HepG2 (cell line): ENCODE results near the gene SLC13A3. TPM values are rescaled to one million over a fixed set of nuclear protein-coding genes. Genes with fewer than 3 reads are reported as not detected.
A peak's percentile ranks its signal among the peaks of the same experiment; 100 is the strongest.

Experiments used
- CENPT ChIP-seq: sonication (generic); formaldehyde crosslinking; IDR thresholded peaks from 2 replicates; pipeline ENCODE4 v1.8.0; 2022; ENCODE audit warnings: low read depth, mild to moderate bottlenecking, moderate library complexity, missing genetic modification reagents
- NFIB ChIP-seq: sonication (generic); formaldehyde crosslinking; IDR thresholded peaks from 2 replicates; pipeline ENCODE4 v1.9.0; 2021; ENCODE audit warnings: missing genetic modification reagents, mild to moderate bottlenecking, borderline replicate concordance
- NFYB ChIP-seq: sonication (generic); formaldehyde crosslinking; IDR thresholded peaks from 2 replicates; pipeline ENCODE4 v1.4.0; 2020; ENCODE audit warnings: missing genetic modification reagents
- SIN3A ChIP-seq: IDR thresholded peaks from 2 replicates; pipeline ENCODE4 v1.6.1; 2011; ENCODE audit warnings: low read depth, mild to moderate bottlenecking, control low read depth, low read length, borderline replicate concordance
- SMC3 ChIP-seq: IDR thresholded peaks from 2 replicates; pipeline ENCODE4 v1.6.1; 2011; ENCODE audit warnings: low read length, improper control_type of control experiment
- THAP11 ChIP-seq: IDR thresholded peaks from 2 replicates; pipeline ENCODE4 v1.6.1; 2016; ENCODE audit warnings: missing biosample characterization, missing genetic modification reagents
- ZBTB3 ChIP-seq: sonication (generic); formaldehyde crosslinking; IDR thresholded peaks from 2 replicates; pipeline ENCODE4 v1.4.0; 2020; ENCODE audit warnings: low read depth, mild to moderate bottlenecking, moderate library complexity, missing genetic modification reagents, borderline replicate concordance
- ZBTB49 ChIP-seq: sonication (generic); formaldehyde crosslinking; IDR thresholded peaks from 2 replicates; pipeline ENCODE4 v1.4.0; 2020; ENCODE audit warnings: missing genetic modification reagents, borderline replicate concordance
- ZFP1 ChIP-seq: IDR thresholded peaks from 2 replicates; pipeline ENCODE4 v1.6.1; 2016
- ZNF616 ChIP-seq: sonication (generic); formaldehyde crosslinking; IDR thresholded peaks from 2 replicates; pipeline ENCODE4 v1.5.0; 2020; ENCODE audit warnings: low read depth, mild to moderate bottlenecking, missing genetic modification reagents
- ZNF674 ChIP-seq: sonication (generic); formaldehyde crosslinking; IDR thresholded peaks from 2 replicates; pipeline ENCODE4 v1.5.0; 2020; ENCODE audit warnings: low read depth, mild to moderate bottlenecking, missing genetic modification reagents
- polyA plus RNA-seq, 8 experiments: library from polyadenylated mRNA; depleted of rRNA in 3 of 8; stranded (reverse) in 7 of 8; unstranded in 1 of 8; fragments of >200 nt; fragmentation: Illumina TruSeq in 4 of 8; extraction: Trizol in 4 of 8; gene quantifications; 2 replicates each; pipeline versions ENCODE4 v1.2.1 to v1.2.3, GENCODE V29; 2011 to 2016; ENCODE audit warnings: low read depth in 4 of 8, missing spikeins in 1 of 8, mixed read lengths in 1 of 8; ENCODE audit not compliant: insufficient read depth in 1 of 8
- total RNA-seq, 5 experiments: library from RNA; depleted of rRNA; stranded (reverse); fragments of >200 nt; fragmentation: Illumina TruSeq; extraction: Trizol; gene quantifications; 2 replicates each; pipeline ENCODE4 v1.2.3, GENCODE V29; 2016; ENCODE audit warnings: low read depth in 1 of 5
- TF ChIP-seq, protein P1 (sequence below): sonication (generic); formaldehyde crosslinking; IDR thresholded peaks from 2 replicates; pipeline ENCODE4 v1.4.0; 2020; ENCODE audit warnings: missing genetic modification reagents
- TF ChIP-seq, protein P2 (sequence below): sonication (generic); formaldehyde crosslinking; conservative IDR thresholded peaks from 2 replicates; pipeline ENCODE4 v1.5.0; 2020; ENCODE audit warnings: missing genetic modification reagents
- TF ChIP-seq, protein P3 (sequence below): sonication (generic); formaldehyde crosslinking; IDR thresholded peaks from 2 replicates; pipeline ENCODE4 v1.5.1; 2020; ENCODE audit warnings: mild to moderate bottlenecking, missing genetic modification reagents
- TF ChIP-seq, protein P4 (sequence below): sonication (generic); IDR thresholded peaks from 2 replicates; pipeline ENCODE4 v1.6.1; 2016; ENCODE audit warnings: low read depth, borderline replicate concordance

Gene SLC13A3
- total and polyA plus RNA-seq, 2 of the 13 experiments (the other 11 are each of a cell fraction or from before 2014, with no cell fraction given), result 66.5 to 76.0 TPM

- TF ChIP-seq, protein P1, sequence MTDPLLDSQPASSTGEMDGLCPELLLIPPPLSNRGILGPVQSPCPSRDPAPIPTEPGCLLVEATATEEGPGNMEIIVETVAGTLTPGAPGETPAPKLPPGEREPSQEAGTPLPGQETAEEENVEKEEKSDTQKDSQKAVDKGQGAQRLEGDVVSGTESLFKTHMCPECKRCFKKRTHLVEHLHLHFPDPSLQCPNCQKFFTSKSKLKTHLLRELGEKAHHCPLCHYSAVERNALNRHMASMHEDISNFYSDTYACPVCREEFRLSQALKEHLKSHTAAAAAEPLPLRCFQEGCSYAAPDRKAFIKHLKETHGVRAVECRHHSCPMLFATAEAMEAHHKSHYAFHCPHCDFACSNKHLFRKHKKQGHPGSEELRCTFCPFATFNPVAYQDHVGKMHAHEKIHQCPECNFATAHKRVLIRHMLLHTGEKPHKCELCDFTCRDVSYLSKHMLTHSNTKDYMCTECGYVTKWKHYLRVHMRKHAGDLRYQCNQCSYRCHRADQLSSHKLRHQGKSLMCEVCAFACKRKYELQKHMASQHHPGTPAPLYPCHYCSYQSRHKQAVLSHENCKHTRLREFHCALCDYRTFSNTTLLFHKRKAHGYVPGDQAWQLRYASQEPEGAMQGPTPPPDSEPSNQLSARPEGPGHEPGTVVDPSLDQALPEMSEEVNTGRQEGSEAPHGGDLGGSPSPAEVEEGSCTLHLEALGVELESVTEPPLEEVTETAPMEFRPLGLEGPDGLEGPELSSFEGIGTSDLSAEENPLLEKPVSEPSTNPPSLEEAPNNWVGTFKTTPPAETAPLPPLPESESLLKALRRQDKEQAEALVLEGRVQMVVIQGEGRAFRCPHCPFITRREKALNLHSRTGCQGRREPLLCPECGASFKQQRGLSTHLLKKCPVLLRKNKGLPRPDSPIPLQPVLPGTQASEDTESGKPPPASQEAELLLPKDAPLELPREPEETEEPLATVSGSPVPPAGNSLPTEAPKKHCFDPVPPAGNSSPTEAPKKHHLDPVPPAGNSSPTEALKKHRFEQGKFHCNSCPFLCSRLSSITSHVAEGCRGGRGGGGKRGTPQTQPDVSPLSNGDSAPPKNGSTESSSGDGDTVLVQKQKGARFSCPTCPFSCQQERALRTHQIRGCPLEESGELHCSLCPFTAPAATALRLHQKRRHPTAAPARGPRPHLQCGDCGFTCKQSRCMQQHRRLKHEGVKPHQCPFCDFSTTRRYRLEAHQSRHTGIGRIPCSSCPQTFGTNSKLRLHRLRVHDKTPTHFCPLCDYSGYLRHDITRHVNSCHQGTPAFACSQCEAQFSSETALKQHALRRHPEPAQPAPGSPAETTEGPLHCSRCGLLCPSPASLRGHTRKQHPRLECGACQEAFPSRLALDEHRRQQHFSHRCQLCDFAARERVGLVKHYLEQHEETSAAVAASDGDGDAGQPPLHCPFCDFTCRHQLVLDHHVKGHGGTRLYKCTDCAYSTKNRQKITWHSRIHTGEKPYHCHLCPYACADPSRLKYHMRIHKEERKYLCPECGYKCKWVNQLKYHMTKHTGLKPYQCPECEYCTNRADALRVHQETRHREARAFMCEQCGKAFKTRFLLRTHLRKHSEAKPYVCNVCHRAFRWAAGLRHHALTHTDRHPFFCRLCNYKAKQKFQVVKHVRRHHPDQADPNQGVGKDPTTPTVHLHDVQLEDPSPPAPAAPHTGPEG (CRISPR knock-in tag), result no peak
- TF ChIP-seq THAP11 (no peak), NFYB (CRISPR knock-in tag) (no peak), CENPT (CRISPR knock-in tag) (no peak), ZNF674 (CRISPR knock-in tag) (no peak), ZBTB3 (CRISPR knock-in tag) (no peak), ZFP1 (CRISPR knock-in tag) (0 out of 2 replicates have a peak, but pooled peaks have one; percentile 54), ZBTB49 (CRISPR knock-in tag) (no peak), SIN3A (no peak), NFIB (CRISPR knock-in tag) (no peak), ZNF616 (no peak), SMC3 (0 out of 2 replicates have a peak, but pooled peaks have one; percentile 3)
- TF ChIP-seq, protein P2, sequence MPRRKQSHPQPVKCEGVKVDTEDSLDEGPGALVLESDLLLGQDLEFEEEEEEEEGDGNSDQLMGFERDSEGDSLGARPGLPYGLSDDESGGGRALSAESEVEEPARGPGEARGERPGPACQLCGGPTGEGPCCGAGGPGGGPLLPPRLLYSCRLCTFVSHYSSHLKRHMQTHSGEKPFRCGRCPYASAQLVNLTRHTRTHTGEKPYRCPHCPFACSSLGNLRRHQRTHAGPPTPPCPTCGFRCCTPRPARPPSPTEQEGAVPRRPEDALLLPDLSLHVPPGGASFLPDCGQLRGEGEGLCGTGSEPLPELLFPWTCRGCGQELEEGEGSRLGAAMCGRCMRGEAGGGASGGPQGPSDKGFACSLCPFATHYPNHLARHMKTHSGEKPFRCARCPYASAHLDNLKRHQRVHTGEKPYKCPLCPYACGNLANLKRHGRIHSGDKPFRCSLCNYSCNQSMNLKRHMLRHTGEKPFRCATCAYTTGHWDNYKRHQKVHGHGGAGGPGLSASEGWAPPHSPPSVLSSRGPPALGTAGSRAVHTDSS (CRISPR knock-in tag), result no peak
- TF ChIP-seq, protein P3, sequence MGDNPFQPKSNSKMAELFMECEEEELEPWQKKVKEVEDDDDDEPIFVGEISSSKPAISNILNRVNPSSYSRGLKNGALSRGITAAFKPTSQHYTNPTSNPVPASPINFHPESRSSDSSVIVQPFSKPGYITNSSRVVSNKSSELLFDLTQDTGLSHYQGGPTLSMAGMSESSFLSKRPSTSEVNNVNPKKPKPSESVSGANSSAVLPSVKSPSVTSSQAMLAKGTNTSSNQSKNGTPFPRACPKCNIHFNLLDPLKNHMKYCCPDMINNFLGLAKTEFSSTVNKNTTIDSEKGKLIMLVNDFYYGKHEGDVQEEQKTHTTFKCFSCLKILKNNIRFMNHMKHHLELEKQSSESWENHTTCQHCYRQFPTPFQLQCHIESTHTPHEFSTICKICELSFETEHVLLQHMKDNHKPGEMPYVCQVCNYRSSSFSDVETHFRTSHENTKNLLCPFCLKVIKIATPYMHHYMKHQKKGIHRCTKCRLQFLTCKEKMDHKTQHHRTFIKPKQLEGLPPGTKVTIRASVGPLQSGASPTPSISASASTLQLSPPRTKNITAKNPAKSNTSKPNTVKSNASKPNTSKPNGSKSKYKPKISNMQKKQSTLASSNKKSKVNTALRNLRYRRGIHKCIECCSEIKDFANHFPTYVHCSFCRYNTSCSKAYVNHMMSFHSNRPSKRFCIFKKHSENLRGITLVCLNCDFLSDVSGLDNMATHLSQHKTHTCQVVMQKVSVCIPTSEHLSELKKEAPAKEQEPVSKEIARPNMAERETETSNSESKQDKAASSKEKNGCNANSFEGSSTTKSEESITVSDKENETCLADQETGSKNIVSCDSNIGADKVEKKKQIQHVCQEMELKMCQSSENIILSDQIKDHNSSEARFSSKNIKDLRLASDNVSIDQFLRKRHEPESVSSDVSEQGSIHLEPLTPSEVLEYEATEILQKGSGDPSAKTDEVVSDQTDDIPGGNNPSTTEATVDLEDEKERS (CRISPR knock-in tag), result no peak
- TF ChIP-seq, protein P4, sequence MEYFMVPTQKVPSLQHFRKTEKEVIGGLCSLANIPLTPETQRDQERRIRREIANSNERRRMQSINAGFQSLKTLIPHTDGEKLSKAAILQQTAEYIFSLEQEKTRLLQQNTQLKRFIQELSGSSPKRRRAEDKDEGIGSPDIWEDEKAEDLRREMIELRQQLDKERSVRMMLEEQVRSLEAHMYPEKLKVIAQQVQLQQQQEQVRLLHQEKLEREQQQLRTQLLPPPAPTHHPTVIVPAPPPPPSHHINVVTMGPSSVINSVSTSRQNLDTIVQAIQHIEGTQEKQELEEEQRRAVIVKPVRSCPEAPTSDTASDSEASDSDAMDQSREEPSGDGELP, result peak; percentile 94; the same call in 1 of the 2 replicates
Observed at GRCh38 chr20:46558511-46558959, 92.7 kb downstream of the SLC13A3 start (continued).
